GM18499 (cell line): ENCODE results near the gene STK32C.

Experiments
- ATAC-seq: cut with Tn5 transposase; IDR thresholded peaks from one replicate; pipeline ENCODE4 v1.9.1; 2021; ENCODE audit warnings: moderate number of reproducible peaks; ENCODE audit not compliant: insufficient read depth, unreplicated experiment

The STK32C gene

GRCh38 chr10:132252412-132252811 is 55.3 kb downstream of the STK32C start:
- no peak for ATAC-seq

- no peak for ATAC-seq
Observed at GRCh38 chr10:132251928-132252327, 55.8 kb downstream of the STK32C start.

- ATAC-seq, result no peak
Observed at GRCh38 chr10:132250481-132251475, 57.0 kb downstream of the STK32C start.

- ATAC-seq, result no peak
Observed at GRCh38 chr10:132249824-132250375, 57.9 kb downstream of the STK32C start.

GRCh38 chr10:132249226-132249724 is 58.5 kb downstream of the STK32C start:
- no peak for ATAC-seq

GRCh38 chr10:132248455-132249225 is 59.1 kb downstream of the STK32C start:
- no peak for ATAC-seq

GRCh38 chr10:132247943-132248342 is 59.8 kb downstream of the STK32C start:
- ATAC-seq, result no peak

- no peak for ATAC-seq
Observed at GRCh38 chr10:132246296-132246695, 61.5 kb downstream of the STK32C start.

- ATAC-seq, result no peak
Observed at GRCh38 chr10:132245056-132245455, 62.7 kb downstream of the STK32C start.

GRCh38 chr10:132243626-132244025 is 64.1 kb downstream of the STK32C start:
- no peak for ATAC-seq

- no peak for ATAC-seq
Observed at GRCh38 chr10:132243141-132243540, 64.6 kb downstream of the STK32C start.

GRCh38 chr10:132242103-132242840 is 65.5 kb downstream of the STK32C start:
- ATAC-seq, result no peak

- no peak for ATAC-seq
Observed at GRCh38 chr10:132241496-132241895, 66.3 kb downstream of the STK32C start.

- ATAC-seq, result no peak
Observed at GRCh38 chr10:132241086-132241485, 66.7 kb downstream of the STK32C start.

- ATAC-seq, result no peak
Observed at GRCh38 chr10:132240581-132240980, 67.2 kb downstream of the STK32C start.

- ATAC-seq, result no peak
Observed at GRCh38 chr10:132240156-132240555, 67.6 kb downstream of the STK32C start.

- ATAC-seq, result no peak
Observed at GRCh38 chr10:132239126-132240031, 68.4 kb downstream of the STK32C start.

- no peak for ATAC-seq
Observed at GRCh38 chr10:132238371-132239125, 69.2 kb downstream of the STK32C start.
